Rectal smooth muscle tissue (tissue), 1 donor: ENCODE results near the gene HDAC11.
"Not testable (repeated sequence)": the region's sequence is repeated elsewhere in the genome, so short reads cannot be mapped to it uniquely, and the experiment has no call there.

Experiments used
- H3K27ac ChIP-seq: one replicate; pipeline ENCODE4 v1.7.0; 2013; ENCODE audit warnings: low read depth, low read length, inconsistent platforms
- H3K27me3 ChIP-seq: one replicate; pipeline ENCODE4 v1.7.0; 2013; ENCODE audit warnings: low read length; ENCODE audit not compliant: control insufficient read depth, insufficient read depth
- H3K36me3 ChIP-seq: one replicate; pipeline ENCODE4 v1.7.0; 2013; ENCODE audit warnings: low read length; ENCODE audit not compliant: control insufficient read depth, insufficient read depth
- H3K4me1 ChIP-seq: one replicate; pipeline ENCODE4 v1.7.0; 2013; ENCODE audit warnings: low read length; ENCODE audit not compliant: control insufficient read depth, insufficient read depth
- H3K4me3 ChIP-seq: one replicate; pipeline ENCODE4 v1.7.0; 2013; ENCODE audit warnings: low read length
- H3K9ac ChIP-seq: one replicate; pipeline ENCODE4 v1.7.0; 2013; ENCODE audit warnings: low read length

HDAC11 gene

GRCh38 chr3:13519006-13519791, 39.1 kb downstream of the HDAC11 start:
- Histone ChIP-seq H3K27ac (no peak overlapping the region), H3K4me3 (no peak overlapping the region), H3K4me1 (no peaks in the 10 kb centered on the region), H3K9ac (no peak overlapping the region), H3K27me3 (no peaks in the 10 kb centered on the region), H3K36me3 (no peaks in the 10 kb centered on the region)

GRCh38 chr3:13520326-13520880, 40.3 kb downstream of the HDAC11 start:
- Histone ChIP-seq H3K9ac (no peak overlapping the region), H3K4me3 (no peak overlapping the region), H3K4me1 (no peaks in the 10 kb centered on the region), H3K27me3 (no peaks in the 10 kb centered on the region), H3K36me3 (no peaks in the 10 kb centered on the region), H3K27ac (no peak overlapping the region)

- Histone ChIP-seq H3K4me1 (no peaks in the 10 kb centered on the region), H3K9ac (no peak overlapping the region), H3K36me3 (no peaks in the 10 kb centered on the region), H3K27me3 (no peaks in the 10 kb centered on the region), H3K4me3 (no peak overlapping the region), H3K27ac (no peak overlapping the region)
Observed at GRCh38 chr3:13521309-13521708, 41.2 kb downstream of the HDAC11 start.

GRCh38 chr3:13521749-13522148, 41.6 kb downstream of the HDAC11 start:
- not testable (repeated sequence) for H3K9ac ChIP-seq, H3K4me1 ChIP-seq, H3K4me3 ChIP-seq, H3K27me3 ChIP-seq, H3K27ac ChIP-seq, H3K36me3 ChIP-seq

- no peaks in the 10 kb centered on the region for H3K36me3 ChIP-seq
- H3K27ac ChIP-seq: no peak overlapping the region
- H3K27me3 ChIP-seq: no peaks in the 10 kb centered on the region
- no peak overlapping the region for H3K4me3 ChIP-seq
- no peak overlapping the region for H3K9ac ChIP-seq
- H3K4me1 ChIP-seq: no peaks in the 10 kb centered on the region
Observed at GRCh38 chr3:13522236-13522635, 42.1 kb downstream of the HDAC11 start.

- Histone ChIP-seq H3K27me3 (no peaks in the 10 kb centered on the region), H3K4me3 (no peak overlapping the region), H3K4me1 (no peaks in the 10 kb centered on the region), H3K27ac (no peak overlapping the region), H3K36me3 (no peaks in the 10 kb centered on the region), H3K9ac (no peak overlapping the region)
Observed at GRCh38 chr3:13524979-13525669, 45.0 kb downstream of the HDAC11 start.

- Histone ChIP-seq H3K27ac (no peak overlapping the region), H3K36me3 (no peaks in the 10 kb centered on the region), H3K4me3 (no peak overlapping the region), H3K9ac (no peak overlapping the region), H3K4me1 (no peaks in the 10 kb centered on the region), H3K27me3 (no peaks in the 10 kb centered on the region)
Observed at GRCh38 chr3:13525827-13526625, 45.9 kb downstream of the HDAC11 start.

GRCh38 chr3:13526626-13526949, 46.5 kb downstream of the HDAC11 start:
- Histone ChIP-seq H3K36me3 (no peaks in the 10 kb centered on the region), H3K4me1 (no peaks in the 10 kb centered on the region), H3K9ac (no peak overlapping the region), H3K27ac (no peak overlapping the region), H3K27me3 (no peaks in the 10 kb centered on the region), H3K4me3 (no peak overlapping the region)

- H3K27ac ChIP-seq: no peak overlapping the region
- H3K27me3 ChIP-seq: no peaks in the 10 kb centered on the region
- H3K9ac ChIP-seq: no peak overlapping the region
- H3K4me1 ChIP-seq: no peaks in the 10 kb centered on the region
- H3K4me3 ChIP-seq: no peak overlapping the region
- H3K36me3 ChIP-seq: no peaks in the 10 kb centered on the region
Observed at GRCh38 chr3:13528217-13528867, 48.2 kb downstream of the HDAC11 start.

GRCh38 chr3:13529196-13530112, 49.3 kb downstream of the HDAC11 start:
- Histone ChIP-seq H3K4me1 (no peaks in the 10 kb centered on the region), H3K36me3 (no peaks in the 10 kb centered on the region), H3K9ac (no peak overlapping the region), H3K27me3 (no peaks in the 10 kb centered on the region), H3K27ac (no peak overlapping the region), H3K4me3 (no peak overlapping the region)

- H3K4me1 ChIP-seq: no peaks in the 10 kb centered on the region
- H3K36me3 ChIP-seq: no peaks in the 10 kb centered on the region
- H3K27ac ChIP-seq: no peak overlapping the region
- no peaks in the 10 kb centered on the region for H3K27me3 ChIP-seq
- no peak overlapping the region for H3K9ac ChIP-seq
- no peak overlapping the region for H3K4me3 ChIP-seq
Observed at GRCh38 chr3:13530241-13531009, 50.3 kb downstream of the HDAC11 start.
